ENCODE data around the gene PDPK1.

The PDPK1 gene

GRCh38 chr16:2507665-2508064 is 30.2 kb upstream of the PDPK1 start:
- no peak for FAIRE-seq

- no peak for FAIRE-seq
These were observed 29.0 kb upstream of the PDPK1 start for GRCh38 chr16:2508722-2509400.

- FAIRE-seq: no peak
These were observed 26.6 kb upstream of the PDPK1 start for GRCh38 chr16:2511128-2511800.

GRCh38 chr16:2511996-2512734 is 25.7 kb upstream of the PDPK1 start:
- FAIRE-seq: no peak

- no peak for FAIRE-seq
These were observed 25.0 kb upstream of the PDPK1 start for GRCh38 chr16:2512735-2513404.

GRCh38 chr16:2513405-2514332 is 24.2 kb upstream of the PDPK1 start, which contains the start of gene ATP6V0C:
ATP6V0C (plus strand) TSS chr16:2513952; CDS start chr16:2514104, 152 bp downstream.
- no peak for FAIRE-seq

GRCh38 chr16:2514333-2515179 is 23.3 kb upstream of the PDPK1 start:
- no peak for FAIRE-seq

GRCh38 chr16:2515180-2515851 is 22.5 kb upstream of the PDPK1 start:
- no peak for FAIRE-seq

GRCh38 chr16:2516391-2517240 is 21.2 kb upstream of the PDPK1 start:
- no peak for FAIRE-seq

GRCh38 chr16:2517954-2518605 is 19.7 kb upstream of the PDPK1 start:
- FAIRE-seq: no peak

- FAIRE-seq: no peak
These were observed 18.8 kb upstream of the PDPK1 start for GRCh38 chr16:2518823-2519710.

GRCh38 chr16:2519711-2520080 is 18.1 kb upstream of the PDPK1 start:
- FAIRE-seq: no peak

GRCh38 chr16:2520097-2520783 is 17.6 kb upstream of the PDPK1 start, which contains the start of gene AMDHD2:
AMDHD2 (plus strand) TSS chr16:2520371; CDS start chr16:2520459, 88 bp downstream.
- FAIRE-seq: no peak

GRCh38 chr16:2520784-2521531 is 16.9 kb upstream of the PDPK1 start:
- no peak for FAIRE-seq

GRCh38 chr16:2523801-2524231 is 14.0 kb upstream of the PDPK1 start:
- no peak for FAIRE-seq

GRCh38 chr16:2524339-2524938 is 13.4 kb upstream of the PDPK1 start:
- FAIRE-seq: no peak
